Measurements from ENCODE around the gene CIDEC. TPM values are rescaled to one million over a fixed set of nuclear protein-coding genes. Genes with fewer than 3 reads are reported as not detected.
"Not testable (repeated sequence)": the region's sequence is repeated elsewhere in the genome, so short reads cannot be mapped to it uniquely, and the experiment has no call there.

Gene CIDEC
- total RNA-seq, 2 donors from 2014 or later, result not detected

DNA sequence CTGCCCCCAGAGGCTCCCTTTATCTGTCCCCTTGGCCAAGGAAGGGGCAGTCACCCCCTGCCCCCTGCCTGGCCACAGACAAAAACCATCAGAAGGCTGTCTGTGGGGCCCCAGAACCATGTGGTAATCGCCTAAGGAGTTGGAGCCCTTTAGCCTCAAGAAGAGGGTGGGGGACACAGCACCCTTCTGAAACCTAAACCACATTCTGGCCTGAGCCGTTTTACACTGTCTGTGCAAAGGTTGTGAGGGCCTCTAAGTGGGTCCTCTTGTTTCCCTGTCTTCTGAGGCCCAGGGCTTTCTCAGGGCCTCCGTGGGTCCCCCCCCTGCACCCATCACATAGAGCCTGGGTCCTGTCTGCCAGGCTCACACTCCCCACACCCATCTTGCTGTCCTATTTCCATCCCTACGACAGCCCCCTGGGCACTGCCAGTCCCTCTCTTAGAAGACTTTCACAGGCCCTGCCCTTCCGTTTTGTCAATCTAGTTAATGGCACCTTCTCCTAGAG lies 18.4 kb downstream of the CIDEC start:
- no peak overlapping the region for H3K4me3 Mint-ChIP-seq
- ATAC-seq (no peak), DNase-seq (no peak)
- peak overlapping the region; percentile 3 for H3K27ac Mint-ChIP-seq
- peaks cover 3% of the 10 kb centered on the region for H3K4me1 Mint-ChIP-seq
- H3K27me3 Mint-ChIP-seq, result peaks cover 13% of the 10 kb centered on the region
- H3K36me3 Mint-ChIP-seq (ENCODE audit: low read depth), result no peaks in the 10 kb centered on the region
- H3K9me3 ChIP-seq (ENCODE audit: control insufficient read depth, low read length, poor library complexity, severe bottlenecking), result no peaks in the 10 kb centered on the region

DNA sequence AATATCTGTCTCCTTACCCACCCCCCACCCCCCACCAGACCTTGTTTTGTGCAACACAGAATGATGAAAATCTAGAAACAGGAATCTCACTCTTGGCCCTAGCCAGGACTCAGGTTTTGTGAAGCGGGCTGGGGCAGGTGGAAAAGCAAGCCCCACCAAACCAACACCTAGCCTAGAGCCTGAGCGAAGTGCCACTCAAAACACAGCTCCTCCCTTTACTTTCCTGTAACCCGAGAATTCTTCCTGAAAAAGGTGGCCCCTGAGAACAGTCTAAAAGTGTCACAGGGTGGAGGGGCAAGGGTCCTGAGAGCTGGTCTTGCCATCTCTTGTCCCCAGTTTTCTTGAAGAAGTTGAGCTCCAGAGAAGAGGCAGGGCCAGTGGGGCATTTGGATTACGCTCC lies 18.9 kb downstream of the CIDEC start:
- H3K9me3 ChIP-seq (ENCODE audit: control insufficient read depth, low read length, poor library complexity, severe bottlenecking), result no peaks in the 10 kb centered on the region
- ATAC-seq, result no peak
- Mint-ChIP-seq H3K4me1 (peaks cover 3% of the 10 kb centered on the region), H3K36me3 (ENCODE audit: low read depth) (no peaks in the 10 kb centered on the region), H3K27ac (no peak overlapping the region), H3K4me3 (no peak overlapping the region), H3K27me3 (peaks cover 13% of the 10 kb centered on the region)
- DNase-seq, result no peak

- ATAC-seq (no peak), DNase-seq (no peak)
- H3K9me3 ChIP-seq (ENCODE audit: control insufficient read depth, low read length, poor library complexity, severe bottlenecking), result no peaks in the 10 kb centered on the region
- peaks cover 3% of the 10 kb centered on the region for H3K4me1 Mint-ChIP-seq
- no peak overlapping the region for H3K4me3 Mint-ChIP-seq
- peaks cover 13% of the 10 kb centered on the region for H3K27me3 Mint-ChIP-seq
- no peak overlapping the region for H3K27ac Mint-ChIP-seq
- no peaks in the 10 kb centered on the region for H3K36me3 Mint-ChIP-seq (ENCODE audit: low read depth)
These were observed 20.5 kb downstream of the CIDEC start for GRCh38 chr3:9859530-9860025.

DNA sequence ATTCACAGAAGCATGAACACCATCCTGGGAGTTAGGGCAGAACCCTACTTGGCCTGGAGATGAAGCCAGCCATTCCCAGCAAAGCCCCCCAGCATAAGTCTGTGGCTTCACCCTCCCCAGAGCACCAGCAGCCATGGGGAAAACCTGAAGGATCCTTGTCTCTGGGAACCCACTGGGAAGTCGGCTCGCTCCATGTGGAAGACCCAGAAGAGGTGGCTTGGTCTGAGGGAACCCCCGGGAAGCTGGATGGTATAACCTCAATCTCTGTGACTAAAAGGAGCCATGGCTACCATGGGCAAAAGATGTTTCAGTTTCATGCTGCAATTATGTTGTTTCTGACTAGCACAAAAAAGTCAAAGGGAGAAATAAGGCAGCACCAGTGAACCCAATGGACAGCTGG lies 24.5 kb downstream of the CIDEC start:
- Mint-ChIP-seq H3K27ac (no peak overlapping the region), H3K4me3 (no peak overlapping the region), H3K27me3 (peaks cover 15% of the 10 kb centered on the region), H3K36me3 (ENCODE audit: low read depth) (no peaks in the 10 kb centered on the region), H3K4me1 (peaks cover 8% of the 10 kb centered on the region)
- DNase-seq (no peak), ATAC-seq (no peak)
- H3K9me3 ChIP-seq (ENCODE audit: control insufficient read depth, low read length, poor library complexity, severe bottlenecking), result no peaks in the 10 kb centered on the region

DNA sequence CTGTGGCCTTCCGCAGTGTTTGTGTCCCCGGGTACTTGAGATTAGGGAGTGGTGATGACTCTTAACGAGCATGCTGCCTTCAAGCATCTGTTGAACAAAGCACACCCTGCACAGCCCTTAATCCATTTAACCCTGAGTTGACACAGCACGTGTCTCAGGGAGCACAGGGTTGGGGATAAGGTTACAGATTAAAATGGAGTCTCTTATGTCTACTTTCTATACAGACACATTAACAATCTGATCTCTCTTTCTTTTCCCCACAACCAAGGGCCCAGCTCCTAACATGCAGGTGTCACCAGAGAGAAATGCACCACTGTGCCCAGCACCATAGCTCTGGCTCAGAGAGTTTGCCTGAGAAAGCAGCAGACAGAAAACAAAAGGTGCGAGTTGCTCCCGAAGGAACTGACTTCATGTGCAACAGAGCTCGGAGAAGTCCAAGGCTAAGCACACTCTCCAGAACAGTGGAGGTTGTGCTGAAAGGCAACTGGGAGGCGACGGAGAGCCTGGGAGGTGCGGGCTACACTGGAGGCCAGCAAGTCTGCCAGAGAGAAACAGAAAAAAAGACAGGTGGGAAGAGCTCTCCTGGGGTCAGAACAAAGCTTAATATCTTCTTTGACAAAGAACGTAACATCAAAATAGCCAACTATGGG lies 25.6 kb downstream of the CIDEC start:
- not testable (repeated sequence) for H3K36me3 Mint-ChIP-seq (ENCODE audit: low read depth); DNase-seq; H3K9me3 ChIP-seq (ENCODE audit: control insufficient read depth, low read length, poor library complexity, severe bottlenecking); ATAC-seq; H3K4me3 Mint-ChIP-seq; H3K4me1 Mint-ChIP-seq; H3K27ac Mint-ChIP-seq
- H3K27me3 Mint-ChIP-seq, result peaks cover 16% of the 10 kb centered on the region

DNA sequence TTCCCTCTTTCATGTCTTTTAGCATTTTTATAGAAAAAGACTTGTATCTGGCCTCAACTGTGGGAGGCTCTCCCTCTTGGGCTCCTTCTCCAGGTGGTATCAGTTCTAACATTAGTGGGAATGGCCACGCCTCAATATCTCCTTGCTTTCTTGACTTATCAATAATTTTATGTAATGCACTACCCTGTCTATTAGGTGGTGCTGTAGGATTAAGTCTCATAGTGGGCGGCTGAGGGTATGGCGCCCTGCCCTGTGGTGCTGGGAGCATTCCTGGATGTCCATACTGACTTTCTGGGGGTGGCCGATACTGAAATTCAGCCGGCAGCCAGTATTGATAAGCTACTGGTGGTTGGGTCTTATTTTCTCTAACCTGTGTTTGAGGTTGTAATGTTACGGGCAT lies 27.5 kb downstream of the CIDEC start:
- H3K27me3 Mint-ChIP-seq, result peaks cover 16% of the 10 kb centered on the region
- ATAC-seq (no peak), DNase-seq (no peak)
- no peak overlapping the region for H3K4me3 Mint-ChIP-seq
- peaks cover 8% of the 10 kb centered on the region for H3K4me1 Mint-ChIP-seq
- no peak overlapping the region for H3K27ac Mint-ChIP-seq
- H3K9me3 ChIP-seq (ENCODE audit: control insufficient read depth, low read length, poor library complexity, severe bottlenecking), result no peaks in the 10 kb centered on the region
- no peaks in the 10 kb centered on the region for H3K36me3 Mint-ChIP-seq (ENCODE audit: low read depth)

DNA sequence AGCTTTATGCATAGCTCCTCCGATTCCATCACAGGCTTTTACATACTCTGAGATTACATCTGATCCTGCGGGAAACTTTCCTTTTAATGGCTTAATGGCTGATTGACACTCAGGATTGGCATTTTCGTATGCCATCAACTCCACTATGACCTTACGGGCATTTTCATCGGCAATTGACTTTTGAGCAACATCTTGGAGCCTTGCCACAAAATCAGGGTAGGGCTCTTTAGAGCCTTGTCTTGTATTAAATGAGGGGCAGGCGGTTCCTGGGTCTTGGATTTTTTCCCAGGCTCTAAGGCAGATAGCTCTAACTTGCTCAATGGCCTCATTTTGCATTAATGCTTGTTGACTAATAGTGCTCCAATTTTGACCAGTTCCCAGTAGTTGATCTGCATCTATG lies 28.1 kb downstream of the CIDEC start:
- H3K27me3 Mint-ChIP-seq, result peaks cover 16% of the 10 kb centered on the region
- not testable (repeated sequence) for DNase-seq; H3K4me1 Mint-ChIP-seq; H3K9me3 ChIP-seq (ENCODE audit: control insufficient read depth, low read length, poor library complexity, severe bottlenecking); H3K36me3 Mint-ChIP-seq (ENCODE audit: low read depth); H3K27ac Mint-ChIP-seq; ATAC-seq; H3K4me3 Mint-ChIP-seq

GRCh38 chr3:9851383-9851782 lies 28.7 kb downstream of the CIDEC start:
- H3K27ac Mint-ChIP-seq; DNase-seq; ATAC-seq; H3K4me3 Mint-ChIP-seq; H3K4me1 Mint-ChIP-seq; H3K36me3 Mint-ChIP-seq (ENCODE audit: low read depth); H3K9me3 ChIP-seq (ENCODE audit: control insufficient read depth, low read length, poor library complexity, severe bottlenecking): not testable (repeated sequence)
- peaks cover 16% of the 10 kb centered on the region for H3K27me3 Mint-ChIP-seq

DNA sequence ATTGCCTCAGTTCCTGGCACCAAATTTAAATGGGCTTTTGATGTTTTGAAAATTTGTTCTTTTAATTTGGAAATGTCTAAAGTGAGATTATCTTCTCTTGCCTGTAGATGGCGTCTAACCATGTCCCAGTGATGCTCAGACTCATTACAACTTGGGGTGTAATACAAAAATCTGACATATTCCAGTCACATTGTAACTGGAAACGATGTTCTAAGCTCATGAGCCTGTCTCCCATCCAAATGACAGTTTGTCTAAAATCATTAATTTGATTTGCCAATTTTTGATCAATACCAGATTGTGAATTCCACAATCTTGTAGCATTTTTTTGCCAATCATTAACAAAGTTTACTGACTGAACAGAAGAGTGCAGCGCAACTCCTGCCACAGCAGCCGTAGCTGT lies 31.2 kb downstream of the CIDEC start:
- not testable (repeated sequence) for ATAC-seq; H3K36me3 Mint-ChIP-seq (ENCODE audit: low read depth); DNase-seq; H3K9me3 ChIP-seq (ENCODE audit: control insufficient read depth, low read length, poor library complexity, severe bottlenecking); H3K4me3 Mint-ChIP-seq
- H3K4me1 Mint-ChIP-seq, result peaks cover 10% of the 10 kb centered on the region
- H3K27me3 Mint-ChIP-seq, result peaks cover 16% of the 10 kb centered on the region
- H3K27ac Mint-ChIP-seq, result peak overlapping the region; percentile 39

GRCh38 chr3:9847870-9848269 lies 32.2 kb downstream of the CIDEC start:
- H3K27ac Mint-ChIP-seq; H3K27me3 Mint-ChIP-seq; DNase-seq; H3K4me1 Mint-ChIP-seq; H3K36me3 Mint-ChIP-seq (ENCODE audit: low read depth); H3K9me3 ChIP-seq (ENCODE audit: control insufficient read depth, low read length, poor library complexity, severe bottlenecking); H3K4me3 Mint-ChIP-seq; ATAC-seq: not testable (repeated sequence)

GRCh38 chr3:9846931-9847488 lies 33.0 kb downstream of the CIDEC start:
- H3K27ac Mint-ChIP-seq, result no peak overlapping the region
- H3K4me1 Mint-ChIP-seq, result peaks cover 16% of the 10 kb centered on the region
- H3K4me3 Mint-ChIP-seq, result no peak overlapping the region

DNA sequence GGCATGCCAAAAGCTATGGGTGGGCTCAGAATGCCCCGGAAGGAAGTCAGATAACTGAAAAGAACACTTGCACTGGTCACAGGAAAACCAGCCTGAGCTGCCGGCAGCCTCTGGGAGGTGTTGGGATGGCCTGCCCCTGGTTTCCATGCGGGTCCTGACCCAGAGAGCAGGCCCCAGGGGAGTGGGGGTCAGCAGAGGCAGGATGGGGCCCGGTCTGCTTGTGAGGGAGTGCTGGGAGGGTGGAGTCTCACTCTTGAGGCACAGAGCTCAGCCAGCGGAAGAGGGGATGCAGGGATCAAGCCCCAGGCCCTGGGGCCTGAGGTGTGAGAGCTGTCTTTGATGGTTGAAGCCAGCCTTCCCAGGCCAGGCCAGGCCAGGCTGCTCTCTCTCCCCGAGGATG lies 33.8 kb downstream of the CIDEC start:
- DNase-seq (no peak), ATAC-seq (no peak)
- H3K4me3 Mint-ChIP-seq, result no peak overlapping the region
- no peak overlapping the region for H3K27ac Mint-ChIP-seq
- H3K9me3 ChIP-seq (ENCODE audit: control insufficient read depth, low read length, poor library complexity, severe bottlenecking), result no peaks in the 10 kb centered on the region
- no peaks in the 10 kb centered on the region for H3K36me3 Mint-ChIP-seq (ENCODE audit: low read depth)
- peaks cover 19% of the 10 kb centered on the region for H3K4me1 Mint-ChIP-seq
- H3K27me3 Mint-ChIP-seq, result peaks cover 7% of the 10 kb centered on the region

More at GRCh38 chr3:9846931-9847488, 33.0 kb downstream of the CIDEC start:
- ATAC-seq (no peak), DNase-seq (no peak)
- peaks cover 9% of the 10 kb centered on the region for H3K27me3 Mint-ChIP-seq
- no peaks in the 10 kb centered on the region for H3K9me3 ChIP-seq (ENCODE audit: control insufficient read depth, low read length, poor library complexity, severe bottlenecking)
- H3K36me3 Mint-ChIP-seq (ENCODE audit: low read depth), result no peaks in the 10 kb centered on the region

GRCh38 chr3:9843715-9844438 lies 36.2 kb downstream of the CIDEC start, which contains the start of gene RPUSD3:
RPUSD3 (minus strand) TSS chr3:9844008; CDS start chr3:9843990, 18 bp downstream.
- Mint-ChIP-seq H3K4me3 (peak within 1 kb of the TSS; percentile 97), H3K4me1 (peaks cover 19% of the 10 kb centered on the region), H3K36me3 (ENCODE audit: low read depth) (no peaks in the 10 kb centered on the region), H3K27me3 (no peaks in the 10 kb centered on the region), H3K27ac (peak within 1 kb of the TSS; percentile 97)
- DNase-seq (peak; percentile 91 to 98 (median 92)), ATAC-seq (peak; percentile 99)
- no peaks in the 10 kb centered on the region for H3K9me3 ChIP-seq (ENCODE audit: control insufficient read depth, low read length, poor library complexity, severe bottlenecking)
